Neural cell (in vitro differentiated cells): ENCODE results near the gene LCLAT1. TPM values are rescaled to one million over a fixed set of nuclear protein-coding genes. Genes with fewer than 3 reads are reported as not detected.

Source experiments
- H2AFZ ChIP-seq: fragments of 200-600, 300-800 bp; sonication (generic), shearing (Covaris generic); 2 replicates; pipeline ENCODE4 v1.6.0; 2014; ENCODE audit warnings: low read depth, mild to moderate bottlenecking, antibody characterized with exemption, low read length, moderate library complexity
- H3F3A ChIP-seq: fragments of 200-600 bp; shearing (Covaris generic); 2 replicates; pipeline ENCODE4 v1.6.1; 2016; ENCODE audit warnings: mild to moderate bottlenecking, moderate library complexity, mixed read lengths, antibody characterized with exemption, low read length; ENCODE audit not compliant: insufficient read depth, poor library complexity, severe bottlenecking
- H3K27ac ChIP-seq: fragments of 200-600, 300-800 bp; sonication (generic), shearing (Covaris generic); 2 replicates; pipeline ENCODE4 v1.5.1; 2014; ENCODE audit warnings: mild to moderate bottlenecking, low read length, moderate library complexity
- H3K27me3 ChIP-seq: fragments of 300-800, 200-600 bp; sonication (generic), shearing (Covaris generic); 2 replicates; pipeline ENCODE4 v1.6.0; 2014; ENCODE audit warnings: mild to moderate bottlenecking, low read depth, low read length, moderate library complexity; ENCODE audit not compliant: insufficient read depth
- H3K36me3 ChIP-seq: fragments of 300-800, 200-600 bp; sonication (generic), shearing (Covaris generic); 2 replicates; pipeline ENCODE4 v1.5.1; 2014; ENCODE audit warnings: mild to moderate bottlenecking, antibody characterized with exemption, low read length, moderate library complexity; ENCODE audit not compliant: insufficient read depth
- H3K4me2 ChIP-seq: fragments of 300-800, 200-600 bp; sonication (generic), shearing (Covaris generic); 2 replicates; pipeline ENCODE4 v1.6.0; 2014; ENCODE audit warnings: mild to moderate bottlenecking, low read length
- H3K4me3 ChIP-seq: fragments of 300-800, 200-600 bp; sonication (generic), shearing (Covaris generic); 2 replicates; pipeline ENCODE4 v1.5.1; 2014; ENCODE audit warnings: mild to moderate bottlenecking, low read length, moderate library complexity
- H3K79me2 ChIP-seq: fragments of 200-600 bp; shearing (Covaris generic); replicated peaks from 2 replicates; pipeline ENCODE4 v1.6.0; 2014; ENCODE audit warnings: mild to moderate bottlenecking, low read length, moderate library complexity; ENCODE audit not compliant: insufficient read depth
- H3K9ac ChIP-seq: fragments of 300-800, 200-600 bp; sonication (generic), shearing (Covaris generic); 2 replicates; pipeline ENCODE4 v1.6.1; 2016; ENCODE audit warnings: mild to moderate bottlenecking, low read length, mixed read lengths
- H3K9me2 ChIP-seq: fragments of 200-600 bp; shearing (Covaris generic); 2 replicates; pipeline ENCODE4 v1.6.1; 2016; ENCODE audit warnings: mild to moderate bottlenecking, low read length, mixed read lengths; ENCODE audit not compliant: insufficient read depth
- H3K9me3 ChIP-seq: fragments of 200-600, 300-800 bp; sonication (generic), shearing (Covaris generic); 2 replicates; pipeline ENCODE4 v1.6.1; 2016; ENCODE audit warnings: mild to moderate bottlenecking, mixed run types, low read length, moderate library complexity, mixed read lengths
- H4K20me1 ChIP-seq: fragments of 200-600 bp; shearing (Covaris generic); 2 replicates; pipeline ENCODE4 v1.6.1; 2016; ENCODE audit warnings: mild to moderate bottlenecking, mixed run types; ENCODE audit not compliant: insufficient read depth
- CTCF ChIP-seq: fragments of 450-650 bp; IDR thresholded peaks from 2 replicates; pipeline ENCODE4 v1.5.1; 2014; ENCODE audit warnings: antibody characterized with exemption, mild to moderate bottlenecking, moderate library complexity; ENCODE audit not compliant: poor library complexity, severe bottlenecking
- EP300 ChIP-seq: fragments of 450-650 bp; conservative IDR thresholded peaks from 2 replicates; pipeline ENCODE4 v1.6.1; 2014; ENCODE audit warnings: antibody characterized with exemption, mild to moderate bottlenecking, moderate library complexity; ENCODE audit not compliant: poor library complexity, severe bottlenecking
- EZH2 ChIP-seq: fragments of 200-600, 300-800 bp; shearing (Covaris generic), sonication (generic); IDR thresholded peaks from 2 replicates; pipeline ENCODE4 v1.6.1; 2014; ENCODE audit warnings: antibody characterized with exemption, low read length, borderline replicate concordance, mild to moderate bottlenecking; ENCODE audit not compliant: insufficient read depth, poor library complexity, severe bottlenecking
- MXI1 ChIP-seq: fragments of 450-650 bp; conservative IDR thresholded peaks from 2 replicates; pipeline ENCODE4 v1.6.1; 2014; ENCODE audit warnings: antibody characterized with exemption, mild to moderate bottlenecking; ENCODE audit not compliant: poor library complexity, severe bottlenecking
- POLR2AphosphoS5 ChIP-seq: IDR thresholded peaks from 2 replicates; pipeline ENCODE4 v1.6.1; 2012
- RAD21 ChIP-seq: fragments of 450-650 bp; conservative IDR thresholded peaks from 2 replicates; pipeline ENCODE4 v1.6.1; 2014; ENCODE audit warnings: antibody characterized with exemption, mild to moderate bottlenecking, moderate library complexity
- REST ChIP-seq: IDR thresholded peaks from 2 replicates; pipeline ENCODE4 v1.6.1; 2012; ENCODE audit warnings: borderline replicate concordance
- SMC3 ChIP-seq: fragments of 450-650 bp; conservative IDR thresholded peaks from 2 replicates; pipeline ENCODE4 v1.6.1; 2014; ENCODE audit warnings: antibody characterized with exemption, mild to moderate bottlenecking, moderate library complexity; ENCODE audit not compliant: poor library complexity
- TAF1 ChIP-seq: IDR thresholded peaks from 2 replicates; pipeline ENCODE4 v1.6.1; 2012; ENCODE audit warnings: low read depth
- polyA plus RNA-seq: library from polyadenylated mRNA; depleted of rRNA; stranded (reverse); fragments of >200 nt; gene quantifications from 2 replicates; pipeline ENCODE4 v1.2.3, GENCODE V29; 2014

LCLAT1 gene
- polyA plus RNA-seq, 1 donor from 2014 or later = 5.8 TPM

GRCh38 chr2:30514134-30514847 is 67.2 kb downstream of the LCLAT1 start:
- no peaks in the 10 kb centered on the region for H3K36me3 ChIP-seq
- TF ChIP-seq TAF1 (no peak), POLR2AphosphoS5 (no peak), SMC3 (no peak), MXI1 (no peak), EP300 (no peak), REST (no peak), RAD21 (no peak), CTCF (no peak), EZH2 (no peak)
- H2AFZ ChIP-seq = no peak overlapping the region
- no peaks in the 10 kb centered on the region for H4K20me1 ChIP-seq
- H3F3A ChIP-seq = no peaks in the 10 kb centered on the region
- H3K4me2 ChIP-seq = no peak overlapping the region
- H3K79me2 ChIP-seq = no peaks in the 10 kb centered on the region
- no peak overlapping the region for H3K27ac ChIP-seq
- no peaks in the 10 kb centered on the region for H3K27me3 ChIP-seq
- no peaks in the 10 kb centered on the region for H3K9me3 ChIP-seq
- no peak overlapping the region for H3K9ac ChIP-seq
- no peaks in the 10 kb centered on the region for H3K9me2 ChIP-seq
- no peak overlapping the region for H3K4me3 ChIP-seq

GRCh38 chr2:30514848-30515435 is 67.9 kb downstream of the LCLAT1 start:
- Histone ChIP-seq H3F3A (no peaks in the 10 kb centered on the region), H3K9me3 (no peaks in the 10 kb centered on the region), H3K27ac (no peak overlapping the region), H3K27me3 (no peaks in the 10 kb centered on the region), H3K36me3 (no peaks in the 10 kb centered on the region), H4K20me1 (no peaks in the 10 kb centered on the region), H3K4me3 (no peak overlapping the region), H2AFZ (no peak overlapping the region), H3K9ac (no peak overlapping the region), H3K79me2 (no peaks in the 10 kb centered on the region), H3K4me2 (no peak overlapping the region), H3K9me2 (no peaks in the 10 kb centered on the region)
- TF ChIP-seq REST (no peak), CTCF (no peak), RAD21 (no peak), EZH2 (no peak), POLR2AphosphoS5 (no peak), EP300 (no peak), TAF1 (no peak), MXI1 (no peak), SMC3 (no peak)
